HG02610 (cell line): ENCODE data around the gene ALDH3A2.

Experiments
- ATAC-seq: cut with Tn5 transposase; IDR thresholded peaks from one replicate; pipeline ENCODE4 v1.9.1; 2021; ENCODE audit warnings: mild to moderate bottlenecking, moderate library complexity; ENCODE audit not compliant: unreplicated experiment

The ALDH3A2 gene

DNA sequence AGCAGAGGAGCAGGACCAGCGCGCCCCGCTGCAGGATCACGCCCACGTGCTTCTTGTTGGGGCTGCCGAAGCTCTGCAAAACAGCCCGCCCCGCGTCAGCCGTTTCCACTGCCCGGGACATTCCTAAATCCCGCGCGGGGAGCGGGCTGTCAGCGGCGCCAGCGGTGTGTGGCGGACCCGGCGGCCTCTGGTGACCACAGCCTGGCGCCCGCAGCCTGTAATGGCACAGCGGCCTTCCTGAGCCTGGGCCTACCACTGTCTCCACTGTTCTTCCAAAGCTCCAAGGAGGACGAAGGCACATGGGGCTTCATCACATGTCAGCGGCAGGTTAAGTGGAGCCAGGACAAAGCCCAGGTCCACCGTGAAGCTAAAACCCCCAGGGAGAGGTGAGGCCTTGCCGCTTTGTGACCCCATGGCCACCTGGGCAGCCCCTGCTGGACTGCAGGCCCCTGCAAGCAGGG, 65.4 kb downstream of the ALDH3A2 start:
- no peak for ATAC-seq

DNA sequence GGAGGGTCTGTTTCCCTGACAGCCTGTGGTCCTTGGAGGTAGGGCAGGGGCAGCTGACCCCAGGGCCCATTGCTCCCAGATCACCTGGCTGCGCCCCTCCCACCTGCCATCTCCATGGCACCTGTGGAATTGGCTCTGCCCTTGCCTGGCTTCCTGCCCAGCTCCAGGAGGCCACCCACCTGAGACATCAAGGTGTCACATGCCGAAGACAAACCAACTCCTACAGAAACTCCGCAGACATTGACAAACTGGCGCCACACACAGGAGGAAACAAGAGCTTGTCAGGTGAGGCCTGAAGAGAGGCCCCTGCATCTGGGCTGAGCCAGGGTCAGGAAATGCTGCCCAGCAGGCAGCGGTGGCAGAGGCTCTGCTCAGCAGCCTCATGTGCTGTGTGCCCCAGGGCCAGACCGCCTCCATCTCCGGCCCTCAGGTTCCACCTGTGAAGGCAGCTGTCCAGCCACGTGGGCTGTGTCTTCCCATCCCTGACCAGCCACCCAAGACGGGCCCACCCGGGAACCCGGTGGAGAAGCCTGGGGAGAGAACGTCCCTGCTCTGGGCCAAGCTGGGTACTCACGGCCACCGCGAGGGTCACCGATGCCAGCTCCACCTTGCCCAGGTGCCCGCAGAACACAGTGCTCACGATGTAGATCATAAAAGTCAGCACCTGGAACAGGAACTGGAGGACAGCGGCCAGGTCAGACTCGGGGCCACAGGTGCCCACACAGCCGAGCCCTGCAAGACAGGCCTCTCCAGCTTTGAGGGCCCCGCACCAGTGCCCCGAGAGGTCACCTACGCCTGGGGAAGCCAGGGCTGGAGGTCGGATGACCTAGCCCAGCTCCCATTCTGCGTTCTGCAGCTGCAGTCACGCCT, 66.2 kb downstream of the ALDH3A2 start:
- no peak for ATAC-seq

DNA sequence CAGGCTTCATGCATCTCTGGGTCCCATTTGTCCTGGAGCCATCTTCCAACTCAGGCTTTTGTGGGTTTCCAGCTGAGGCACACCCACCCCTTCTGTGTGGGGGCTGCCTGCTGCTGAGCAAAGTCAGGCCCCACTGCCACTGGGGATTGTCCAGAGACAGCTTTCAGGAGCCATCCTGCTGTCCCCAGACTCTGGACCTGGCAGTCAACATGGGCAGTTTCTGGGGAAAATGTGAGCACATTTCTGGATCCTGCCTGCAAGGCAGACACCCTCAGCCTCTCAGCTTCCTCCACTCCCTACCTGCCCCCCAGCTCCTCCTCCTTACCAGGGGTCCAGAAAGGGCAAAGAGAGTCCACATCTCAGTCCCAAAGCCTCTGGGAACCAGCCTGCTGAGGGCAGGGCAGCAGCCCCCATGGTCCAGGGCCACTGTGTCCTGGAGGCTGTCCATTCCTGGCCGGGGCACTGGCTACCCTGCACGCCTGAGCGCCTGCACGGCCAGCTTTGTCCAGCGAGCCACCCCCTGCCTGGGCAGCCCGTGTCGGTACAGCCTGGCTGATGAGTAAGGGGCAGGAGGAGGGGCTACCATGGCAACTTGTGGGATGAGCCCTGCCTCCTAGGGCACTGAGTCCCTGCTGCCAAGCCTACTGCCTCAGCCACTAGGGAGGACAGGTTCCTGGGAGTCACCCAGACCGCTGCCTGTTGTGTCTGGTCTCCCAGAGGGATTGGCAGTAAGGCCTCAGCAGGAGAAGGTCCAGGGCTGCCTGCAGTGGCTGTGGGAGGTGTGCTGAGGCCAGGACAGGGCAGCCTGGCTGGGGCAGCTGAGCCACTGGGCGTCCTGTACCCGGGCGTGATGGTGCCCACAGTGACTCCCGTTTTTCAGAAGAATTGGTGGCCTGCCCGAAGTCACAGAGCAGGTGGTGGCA, 67.8 kb downstream of the ALDH3A2 start, which contains the start of gene SLC47A2:
SLC47A2 (minus strand) TSS at position 477 of the 923 bp plus-strand sequence; CDS start at position 448, 29 bp downstream.
- ATAC-seq: no peak

DNA sequence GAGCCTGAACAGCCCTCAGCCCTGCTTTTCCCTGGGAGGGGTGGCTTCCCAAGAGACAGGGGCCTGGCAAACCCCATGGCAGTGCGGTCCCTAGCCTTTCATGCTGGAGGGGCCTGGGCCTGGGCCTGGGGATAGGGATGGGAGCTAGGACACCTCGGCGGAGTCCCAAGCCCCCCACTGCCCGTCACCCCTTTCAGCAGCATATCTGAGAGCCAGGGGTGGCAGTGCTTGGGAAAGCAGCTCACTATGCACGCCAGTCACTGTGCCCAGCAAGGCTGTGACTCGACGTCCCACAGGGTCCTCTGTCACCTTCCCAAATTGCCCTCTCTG, 68.4 kb downstream of the ALDH3A2 start:
- ATAC-seq: no peak

DNA sequence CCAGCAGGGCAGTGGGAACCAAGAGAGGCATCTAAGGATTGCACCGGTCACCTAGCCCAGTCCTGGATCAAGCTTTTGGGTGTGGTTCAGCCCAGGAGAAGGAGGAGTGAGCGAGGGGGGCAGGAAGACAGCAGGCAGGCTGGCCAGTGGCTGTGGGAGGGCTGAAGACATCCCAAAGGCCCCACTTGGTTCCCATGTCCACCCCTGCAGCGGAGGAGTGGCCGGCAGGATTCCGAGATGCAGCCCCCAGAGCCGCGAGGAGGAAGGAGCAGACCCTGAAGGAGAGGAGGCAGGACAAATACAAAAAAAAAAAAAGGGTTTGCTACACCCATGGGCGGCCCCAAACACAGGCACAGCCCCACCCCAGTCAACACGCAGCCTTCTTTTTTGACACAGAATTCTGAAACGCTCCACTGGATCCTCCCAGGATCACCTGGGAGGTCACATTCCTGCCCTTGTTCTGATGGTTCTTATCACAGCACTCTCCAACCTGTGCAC, 68.9 kb downstream of the ALDH3A2 start:
- ATAC-seq: no peak

DNA sequence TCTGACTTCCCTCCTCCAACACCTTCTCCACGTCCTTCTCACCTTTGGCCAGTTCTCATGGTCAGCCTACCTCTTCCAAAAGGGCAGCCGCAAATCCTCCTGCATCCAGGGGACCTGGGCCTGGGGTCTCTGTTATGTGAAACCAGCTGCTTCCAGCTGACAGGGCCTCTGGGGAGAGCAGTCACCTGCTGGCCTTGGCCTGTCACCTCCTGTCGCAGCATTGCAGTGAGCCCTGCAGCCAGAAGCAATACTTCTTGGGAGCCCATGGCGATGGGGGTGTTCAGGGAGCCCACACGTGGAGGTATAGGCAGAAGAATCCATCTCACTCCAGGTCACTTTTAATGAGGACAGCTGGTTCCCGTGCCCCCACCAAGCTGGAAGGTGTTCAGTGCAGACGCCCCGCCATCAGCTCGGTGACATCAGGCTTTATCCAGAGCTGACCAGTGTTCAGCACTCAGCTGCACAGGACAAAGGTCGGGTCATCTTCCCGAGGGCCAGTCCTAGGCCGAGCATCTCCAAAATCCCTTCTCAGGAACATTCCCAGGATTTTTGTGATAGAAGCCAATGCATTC, 69.6 kb downstream of the ALDH3A2 start:
- no peak for ATAC-seq

DNA sequence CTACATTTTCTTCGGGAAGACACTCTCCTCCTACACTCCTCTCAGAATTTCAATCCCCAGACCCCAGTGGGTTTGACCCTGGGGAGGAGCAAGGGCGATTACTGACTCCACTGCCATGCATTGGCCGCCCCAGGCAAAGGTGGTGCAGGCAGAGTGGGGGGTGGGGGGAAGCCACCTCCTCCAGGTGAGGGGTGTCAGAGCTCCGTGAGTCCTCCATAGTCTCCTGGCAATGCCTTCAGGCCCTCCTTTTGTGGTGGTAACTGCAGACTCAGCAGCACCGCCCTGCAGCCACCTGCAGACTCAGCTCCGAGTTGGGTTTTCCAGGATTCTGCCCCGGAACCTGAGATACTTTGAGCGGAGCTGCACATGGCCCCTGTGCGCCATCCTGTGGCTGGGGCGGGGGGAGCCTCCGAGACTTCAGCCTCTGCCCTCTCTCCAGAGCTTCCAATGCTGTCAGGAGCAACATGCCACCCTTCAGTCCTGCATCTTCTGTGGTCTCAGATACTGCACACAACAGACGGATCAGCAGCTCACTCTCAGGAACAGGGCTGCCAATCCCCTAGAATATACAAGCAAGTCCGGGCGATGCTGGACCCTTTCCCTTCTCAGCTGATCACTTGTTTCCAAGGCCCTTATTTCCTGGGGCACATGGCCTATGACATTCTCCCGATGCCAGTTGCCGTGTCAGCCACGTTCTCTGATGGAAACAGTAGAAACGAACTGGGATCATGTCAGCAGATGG, 70.2 kb downstream of the ALDH3A2 start:
- ATAC-seq: no peak

DNA sequence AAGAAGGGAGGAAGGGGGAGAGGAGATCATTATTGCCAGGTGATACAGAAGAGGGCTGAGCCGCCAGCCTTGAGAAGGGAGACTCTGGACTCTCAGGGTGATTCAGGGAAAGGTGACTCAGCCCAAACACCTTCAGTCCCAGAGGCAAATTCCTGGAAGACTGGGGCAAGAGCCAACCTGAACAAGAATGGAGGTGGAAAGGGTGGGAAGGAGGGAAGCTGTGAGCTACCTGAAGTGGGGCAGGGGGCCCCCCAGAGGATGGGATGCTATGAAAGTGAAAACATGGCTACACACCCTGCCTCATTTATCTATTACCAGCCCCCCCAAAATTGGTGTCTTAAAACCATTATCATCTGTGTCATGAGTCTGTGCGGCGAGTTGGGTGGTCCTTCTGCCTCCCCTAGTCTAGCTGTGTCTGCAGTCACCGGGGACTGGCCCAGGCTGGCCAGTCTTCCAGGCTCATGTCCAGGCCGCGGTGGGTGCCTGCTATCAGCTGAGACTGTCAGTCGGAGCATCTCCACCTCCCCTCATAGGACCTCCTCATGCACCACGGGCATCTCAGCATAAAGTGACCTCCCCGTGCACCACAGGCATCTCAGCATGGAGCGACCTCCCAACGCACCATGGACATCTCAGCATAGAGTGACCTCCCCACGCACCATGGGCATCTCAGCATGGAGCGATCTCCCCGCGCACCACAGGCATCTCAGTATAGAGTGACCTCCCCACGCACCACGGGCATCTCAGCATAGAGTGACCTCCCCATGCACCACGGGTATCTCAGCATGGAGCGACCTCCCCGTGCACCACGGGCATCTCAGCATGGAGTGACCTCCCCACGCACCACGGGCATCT, 71.0 kb downstream of the ALDH3A2 start:
- no peak for ATAC-seq

DNA sequence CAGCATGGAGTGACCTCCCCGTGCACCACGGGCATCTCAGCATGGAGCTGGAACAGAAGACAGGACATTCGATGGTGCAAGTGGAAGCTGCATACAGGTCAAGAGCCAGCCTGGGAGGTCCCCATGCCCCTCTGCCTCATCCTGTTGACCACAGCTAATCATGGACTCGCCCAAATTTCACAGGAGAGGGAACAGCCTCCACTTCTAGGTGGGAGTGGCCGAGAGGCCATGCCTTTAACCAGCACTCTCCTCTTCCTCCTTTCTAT, 71.6 kb downstream of the ALDH3A2 start:
- ATAC-seq: no peak

DNA sequence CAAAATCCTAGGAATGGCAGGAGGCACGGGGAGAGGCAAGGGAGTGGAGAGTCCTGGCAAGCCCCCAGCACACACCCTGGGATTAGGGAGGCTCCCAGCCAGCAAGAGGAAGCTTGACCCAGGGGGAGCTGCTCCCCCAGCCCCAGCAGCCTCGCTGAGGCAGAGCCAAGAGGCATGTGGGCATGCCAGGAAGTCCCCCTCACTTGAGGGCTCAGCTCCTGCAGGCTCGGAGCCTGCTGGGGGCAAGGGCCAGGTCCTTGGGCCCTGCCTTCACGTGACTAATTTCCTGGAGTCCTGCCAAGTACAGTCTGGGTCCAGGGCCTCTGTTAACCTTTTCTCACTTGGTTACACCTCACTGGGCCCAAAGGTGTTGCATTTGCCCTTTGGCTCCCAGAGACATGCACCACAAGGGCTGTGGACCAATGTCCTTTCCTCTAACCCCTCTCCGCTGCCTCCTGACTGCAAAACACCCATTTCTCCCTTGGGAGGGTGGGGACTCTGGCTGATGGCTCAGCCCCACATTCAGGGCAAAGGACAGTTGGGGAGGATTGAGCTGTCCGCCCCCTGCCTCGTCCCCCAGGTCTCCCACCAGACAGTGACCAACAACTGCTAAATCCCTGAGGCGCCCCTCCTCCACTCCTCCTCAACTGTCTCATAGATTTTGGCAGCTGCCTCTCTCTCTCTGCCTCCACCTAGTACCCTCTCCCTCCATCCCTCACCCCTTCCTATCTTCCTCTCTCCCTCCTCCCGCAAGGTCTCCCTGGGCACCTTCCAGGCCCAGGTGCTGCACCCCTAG, 72.3 kb downstream of the ALDH3A2 start:
- no peak for ATAC-seq

DNA sequence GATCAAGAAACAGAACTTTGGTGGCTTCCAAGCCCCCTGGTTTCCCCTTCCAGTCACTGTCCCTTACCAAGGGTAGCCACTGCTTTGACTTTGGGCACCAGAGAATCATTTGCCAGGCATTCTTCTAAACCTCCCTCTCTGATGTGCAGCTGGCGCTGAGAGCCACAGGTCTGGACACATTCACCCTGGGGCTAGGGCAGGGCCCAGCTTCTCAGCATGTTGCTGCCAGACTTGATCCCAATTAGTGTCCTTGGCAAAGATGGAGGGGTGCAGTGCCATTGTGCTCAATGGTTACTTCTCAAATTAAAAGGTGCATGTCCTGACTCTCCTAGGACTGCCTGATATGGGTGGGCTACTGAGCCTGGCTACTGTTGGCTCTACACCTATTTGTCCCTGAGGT, 75.4 kb downstream of the ALDH3A2 start:
- no peak for ATAC-seq

DNA sequence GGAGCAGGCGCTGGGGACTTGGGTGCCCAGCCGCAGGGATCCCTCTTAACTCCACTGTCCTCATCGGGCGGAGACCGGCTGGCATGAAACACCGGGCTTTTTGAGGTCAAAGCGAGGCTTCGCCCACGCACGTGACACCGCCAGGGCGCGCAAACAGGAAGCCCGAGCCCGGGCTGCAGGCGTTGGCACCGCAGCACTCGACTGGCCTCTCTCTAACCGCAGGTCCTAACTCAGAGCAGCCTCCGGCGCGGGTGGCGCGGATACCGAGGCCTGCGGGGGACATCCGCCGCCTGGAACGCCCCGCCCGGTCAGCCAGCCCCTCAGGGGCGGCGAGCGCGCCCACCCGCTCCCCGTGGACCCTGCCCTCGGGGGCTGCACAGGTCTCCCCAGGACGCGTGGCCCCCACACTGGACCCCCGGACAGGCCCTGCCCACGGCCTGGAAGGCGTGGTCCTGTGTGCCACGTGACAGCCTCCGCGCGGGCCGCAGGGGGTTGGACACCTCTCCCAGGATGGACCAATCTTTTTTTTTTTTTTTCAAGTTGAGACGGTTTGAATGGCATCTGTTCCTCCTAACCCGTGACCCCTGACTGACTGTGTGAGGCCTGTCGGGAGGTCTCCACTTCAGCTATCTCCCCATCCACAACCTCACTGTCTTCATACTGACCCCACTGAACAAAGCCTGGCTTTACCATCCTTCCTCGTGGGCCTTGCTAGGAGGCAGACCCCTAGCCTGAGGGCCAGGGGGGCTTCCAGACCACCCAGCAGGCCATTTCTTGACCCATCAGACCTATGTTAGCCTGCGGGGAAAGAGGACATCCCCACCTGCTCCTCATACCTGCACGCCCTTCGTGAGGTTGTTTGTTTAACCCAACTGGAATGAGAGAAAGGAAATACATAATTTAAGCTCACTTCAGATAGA, 76.2 kb downstream of the ALDH3A2 start:
- ATAC-seq: no peak

DNA sequence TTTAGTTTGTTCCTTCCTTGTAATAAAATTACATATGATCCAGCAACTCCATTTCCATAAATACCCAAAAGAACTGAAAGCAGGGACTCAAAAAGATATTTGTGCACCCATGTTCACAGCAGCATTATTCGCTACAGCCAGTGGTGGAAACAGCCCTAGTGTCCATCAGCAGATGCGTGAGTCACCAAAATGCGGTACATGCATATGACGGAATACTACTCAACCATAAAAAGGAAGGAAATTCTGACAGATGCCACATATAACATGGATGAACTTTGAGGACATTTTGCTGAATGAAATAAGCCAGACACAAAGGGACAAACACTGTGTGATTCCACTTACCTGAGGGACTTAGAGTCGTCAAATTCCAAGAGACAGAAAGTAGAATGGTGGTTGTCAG, 76.9 kb downstream of the ALDH3A2 start:
- ATAC-seq: no peak

DNA sequence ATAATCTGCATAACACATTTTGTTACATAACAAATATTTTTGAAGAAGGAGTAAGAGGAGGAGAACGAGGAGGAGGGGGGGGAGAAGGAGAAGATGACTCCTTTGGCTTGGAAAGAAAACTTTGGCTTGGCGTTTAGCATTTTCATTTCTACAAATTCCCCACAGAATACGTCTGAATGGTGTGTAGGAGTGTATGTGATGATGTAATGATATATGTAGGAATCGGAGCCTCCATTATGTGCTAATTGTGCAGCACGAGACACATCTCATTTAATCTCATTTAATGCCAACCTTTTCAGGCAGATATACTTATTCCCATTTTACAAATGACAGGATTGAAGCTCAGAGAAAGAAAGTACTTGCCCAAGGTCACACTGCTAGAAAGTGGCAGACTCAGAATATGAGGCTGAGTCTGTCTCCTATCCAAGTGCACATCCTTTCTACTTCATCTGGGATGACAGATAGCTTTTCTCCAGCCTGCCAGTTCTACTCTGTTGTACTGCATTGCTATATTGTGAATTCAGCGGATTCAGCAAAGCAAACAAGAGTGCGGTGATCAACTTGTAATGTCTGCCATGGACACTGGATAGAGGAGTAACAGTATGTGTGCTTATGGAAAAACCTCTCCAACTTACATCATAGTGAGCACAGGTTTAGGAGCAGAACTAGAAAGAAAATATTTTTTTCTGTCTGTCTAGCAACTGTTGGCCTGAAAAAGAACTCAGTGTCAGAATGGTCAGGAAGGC, 78.3 kb downstream of the ALDH3A2 start:
- ATAC-seq: no peak
